Transverse colon (tissue), 4 donors: Measurements from ENCODE around the gene IFNGR2.

Experiments
- CTCF ChIP-seq, 5 experiments: fragments of 200-600 bp in 3 of 5; fragments of 450-650 bp in 2 of 5; sonication (generic) in 3 of 5; IDR thresholded peaks; 1 replicate in 2 of 5; 2 replicates in 3 of 5; pipeline ENCODE4 v1.5.1; 2016 to 2017; ENCODE audit warnings: antibody characterized with exemption in 5 of 5, inconsistent platforms in 3 of 5, mild to moderate bottlenecking in 2 of 5, moderate library complexity in 1 of 5
- POLR2AphosphoS5 ChIP-seq, 3 donors: sonication (generic); formaldehyde crosslinking; IDR thresholded peaks; one replicate each; pipeline ENCODE4 v1.6.1; 2016; ENCODE audit warnings: antibody characterized with exemption in 3 of 3

- no peak for TF ChIP-seq POLR2AphosphoS5 (IDR thresholded peaks at IDR 0.05)
- TF ChIP-seq CTCF (IDR thresholded peaks at IDR 0.05): peak in 3 of 5 experiments; percentile 15 to 29 (median 20)
Observed at GRCh38 chr21:33478935-33479678, 75.9 kb downstream of the IFNGR2 start.
